ENCODE results near the gene ZNF717. TPM values are rescaled to one million over a fixed set of nuclear protein-coding genes. Genes with fewer than 3 reads are reported as not detected.
"Not testable (repeated sequence)": the region's sequence is repeated elsewhere in the genome, so short reads cannot be mapped to it uniquely, and the experiment has no call there.

The ZNF717 gene
- 1 to 10 TPM; 4.3 to 9.2 (median 5.3) TPM for total RNA-seq
- long read RNA-seq, partial matches to known transcripts, result 0 of 2 reads
- long read RNA-seq, other reads (novel, unspliced or antisense), result 0 of 2 reads

DNA sequence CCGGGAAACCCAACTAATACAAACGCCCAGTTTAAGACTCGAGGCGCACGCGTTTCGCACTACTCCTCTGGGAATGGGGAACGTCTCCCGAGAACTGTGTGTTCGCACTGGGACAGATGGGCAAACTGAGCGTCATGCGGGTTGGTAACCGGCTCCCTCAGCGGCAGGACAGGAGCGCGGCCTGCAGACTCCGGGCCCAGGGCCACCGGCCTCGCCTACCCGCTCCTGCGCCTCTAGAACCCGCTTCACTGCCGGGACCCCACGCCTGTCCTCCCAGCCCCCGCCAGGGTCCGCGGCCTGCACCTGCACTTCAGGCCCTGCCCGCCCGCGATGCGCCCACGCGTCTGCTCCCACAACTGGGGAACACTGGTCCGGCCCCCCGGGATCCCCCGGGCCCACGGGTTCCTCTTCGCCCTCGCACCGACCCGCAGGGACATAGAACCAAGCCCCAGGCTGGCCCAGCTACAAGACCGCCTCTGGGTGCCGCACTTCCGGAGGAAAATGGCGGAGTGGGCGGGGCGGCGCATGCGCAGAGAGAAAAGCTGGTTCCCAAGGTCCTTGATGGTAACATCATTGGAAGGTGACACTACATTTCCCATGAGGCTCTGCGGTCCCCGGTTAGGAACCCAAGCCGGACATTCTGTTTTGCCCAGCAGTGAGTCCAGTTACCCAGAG is at the start of gene ZNF717:
ZNF717 (minus strand) TSS at position 469 of the 675 bp plus-strand sequence. CDS start 2,187 bp downstream, outside the sequence.
- H3K9me3 ChIP-seq; H3K4me1 ChIP-seq; intact Hi-C loops (cut with DNase I); H3K36me3 ChIP-seq; H3K27me3 ChIP-seq: not testable (repeated sequence)
- ATAC-seq, result peak in 1 of 4 donors; percentile 46
- peak; percentile 64 for TF ChIP-seq POLR2A (IDR thresholded peaks at IDR 0.05)
- TF ChIP-seq, protein P1, sequence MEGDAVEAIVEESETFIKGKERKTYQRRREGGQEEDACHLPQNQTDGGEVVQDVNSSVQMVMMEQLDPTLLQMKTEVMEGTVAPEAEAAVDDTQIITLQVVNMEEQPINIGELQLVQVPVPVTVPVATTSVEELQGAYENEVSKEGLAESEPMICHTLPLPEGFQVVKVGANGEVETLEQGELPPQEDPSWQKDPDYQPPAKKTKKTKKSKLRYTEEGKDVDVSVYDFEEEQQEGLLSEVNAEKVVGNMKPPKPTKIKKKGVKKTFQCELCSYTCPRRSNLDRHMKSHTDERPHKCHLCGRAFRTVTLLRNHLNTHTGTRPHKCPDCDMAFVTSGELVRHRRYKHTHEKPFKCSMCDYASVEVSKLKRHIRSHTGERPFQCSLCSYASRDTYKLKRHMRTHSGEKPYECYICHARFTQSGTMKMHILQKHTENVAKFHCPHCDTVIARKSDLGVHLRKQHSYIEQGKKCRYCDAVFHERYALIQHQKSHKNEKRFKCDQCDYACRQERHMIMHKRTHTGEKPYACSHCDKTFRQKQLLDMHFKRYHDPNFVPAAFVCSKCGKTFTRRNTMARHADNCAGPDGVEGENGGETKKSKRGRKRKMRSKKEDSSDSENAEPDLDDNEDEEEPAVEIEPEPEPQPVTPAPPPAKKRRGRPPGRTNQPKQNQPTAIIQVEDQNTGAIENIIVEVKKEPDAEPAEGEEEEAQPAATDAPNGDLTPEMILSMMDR (IDR thresholded peaks at IDR 0.05), result peak in 2 of 4 donors; percentile 23 to 31
- Histone ChIP-seq H3K27ac (peak within 1 kb of the TSS; percentile 70 to 80 (median 72)), H3K4me3 (peak within 1 kb of the TSS; percentile 73 to 84 (median 79))
- WGBS (ENCODE audit: insufficient coverage, low coverage, low lambda C conversion rate, missing lambda C conversion rate), result 3% methylated on average over 17 of the region's 52 CpGs
- peak; percentile 92 to 98 (median 95) for DNase-seq

DNA sequence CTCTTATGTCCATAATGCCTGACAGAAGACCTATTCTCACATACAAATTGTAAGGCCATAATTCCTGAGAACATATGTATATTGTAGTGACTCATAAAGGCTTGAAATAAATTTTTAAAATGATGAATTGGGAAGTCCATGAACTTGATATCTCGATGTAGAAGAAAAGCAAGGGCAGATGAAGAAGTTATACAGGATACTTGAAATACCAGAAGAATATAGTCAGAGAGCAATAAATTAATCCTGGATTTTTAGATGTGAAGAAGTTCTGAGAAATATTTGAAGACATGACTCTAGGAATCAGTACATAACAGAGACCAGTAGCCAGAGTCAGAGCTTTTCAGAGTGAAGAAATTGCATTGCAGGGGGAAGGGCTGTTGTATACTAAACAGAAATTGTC is 45.7 kb upstream of the ZNF717 start:
- intact Hi-C loops (cut with DNase I); H3K4me1 ChIP-seq; H3K36me3 ChIP-seq; H3K27me3 ChIP-seq; ATAC-seq; DNase-seq; H3K4me3 ChIP-seq; H3K27ac ChIP-seq; H3K9me3 ChIP-seq: not testable (repeated sequence)
- WGBS (ENCODE audit: insufficient coverage, low coverage, low lambda C conversion rate, missing lambda C conversion rate), result 47% methylated on average over 1 of the region's 1 CpG

DNA sequence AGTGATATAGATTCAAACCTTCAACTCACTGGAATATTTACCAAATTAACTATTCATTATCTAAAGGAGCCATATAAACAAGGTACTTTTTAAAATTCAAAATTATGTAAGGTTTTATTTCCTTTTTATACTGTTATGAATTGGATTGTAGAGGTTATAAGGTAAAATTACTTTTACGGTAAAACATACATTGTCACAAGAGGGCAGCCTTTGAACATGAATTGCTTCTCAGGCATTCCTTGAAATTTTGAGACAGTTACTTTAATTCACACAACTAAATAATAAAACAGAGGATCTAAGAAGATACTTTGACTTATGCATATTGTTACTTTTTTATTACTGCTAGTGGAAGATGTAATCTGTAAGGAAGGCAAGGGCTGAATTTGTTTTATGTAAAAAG is 32.7 kb upstream of the ZNF717 start:
- H3K9me3 ChIP-seq; ATAC-seq; H3K27me3 ChIP-seq; intact Hi-C loops (cut with DNase I); H3K4me1 ChIP-seq; H3K4me3 ChIP-seq; DNase-seq; H3K36me3 ChIP-seq; H3K27ac ChIP-seq: not testable (repeated sequence)
- WGBS (ENCODE audit: insufficient coverage, low coverage, low lambda C conversion rate, missing lambda C conversion rate), result 53% methylated on average over 1 of the region's 1 CpG

DNA sequence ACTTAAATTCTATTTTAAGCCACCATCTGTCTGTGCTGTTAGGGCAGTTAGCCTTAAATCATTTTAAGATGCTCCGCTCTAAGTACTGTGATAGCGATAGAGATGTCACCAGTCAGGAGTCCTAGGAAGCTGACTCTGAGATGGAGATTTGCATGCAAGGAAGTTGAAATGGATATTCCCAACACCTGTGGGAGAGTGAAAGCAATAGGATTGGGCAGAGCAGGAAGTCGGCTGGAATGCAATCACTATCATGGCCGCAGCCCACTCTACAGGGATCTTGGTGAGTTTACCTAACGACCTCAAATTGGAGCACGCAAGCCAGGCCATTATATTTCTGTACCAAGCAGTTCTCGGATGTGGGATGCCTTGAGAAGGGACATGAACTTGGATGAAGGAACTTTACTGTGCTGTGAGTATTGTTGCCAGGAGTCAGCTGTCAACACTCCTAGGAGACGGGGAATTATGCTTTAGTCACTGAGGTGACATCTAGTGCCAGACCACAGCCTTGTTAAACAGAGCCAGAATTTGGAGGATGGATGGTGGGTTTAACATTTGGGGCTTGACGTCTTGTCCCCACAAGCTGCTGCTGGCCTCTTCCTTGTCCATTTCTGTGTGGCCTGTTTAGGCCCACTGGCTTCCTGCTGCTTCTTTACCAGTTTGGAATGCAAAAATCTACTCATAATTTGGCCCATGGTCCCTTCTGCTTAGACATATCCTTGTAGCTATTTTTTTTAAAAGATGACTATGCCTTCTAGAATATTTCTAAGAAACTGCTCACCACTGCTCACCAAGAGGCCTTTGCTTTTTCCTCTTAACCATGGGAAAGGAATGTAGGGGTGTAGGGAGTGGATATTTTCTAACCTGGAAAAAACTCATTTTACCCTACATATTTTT is 31.2 kb upstream of the ZNF717 start:
- H3K27ac ChIP-seq; H3K4me1 ChIP-seq; ATAC-seq; H3K27me3 ChIP-seq; H3K36me3 ChIP-seq; H3K9me3 ChIP-seq; intact Hi-C loops (cut with DNase I); DNase-seq; H3K4me3 ChIP-seq: not testable (repeated sequence)
- WGBS (ENCODE audit: insufficient coverage, low coverage, low lambda C conversion rate, missing lambda C conversion rate), result 51% methylated on average over 6 of the region's 9 CpGs

DNA sequence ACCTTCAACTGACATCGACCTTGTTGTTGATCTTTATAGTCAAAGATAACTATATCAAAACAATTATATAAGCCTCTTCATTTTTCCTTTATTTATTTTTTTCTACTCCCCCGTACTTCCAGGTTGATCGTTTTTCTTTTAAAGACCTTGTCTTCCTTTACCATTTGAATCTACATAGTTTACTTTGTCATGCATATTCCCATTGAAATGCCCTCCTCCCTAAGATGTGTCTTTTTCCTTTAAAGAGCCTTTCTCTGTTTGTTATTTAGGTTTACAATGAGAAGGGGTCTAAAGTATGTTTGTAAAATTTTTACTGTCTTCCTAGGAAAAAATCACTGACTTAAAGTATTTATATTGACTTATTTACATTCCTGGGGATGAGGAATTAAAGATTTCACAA is 29.4 kb upstream of the ZNF717 start:
- Histone ChIP-seq H3K9me3 (no peaks in the 10 kb centered on the region), H3K4me1 (no peaks in the 10 kb centered on the region), H3K27me3 (no peaks in the 10 kb centered on the region), H3K36me3 (no peaks in the 10 kb centered on the region), H3K4me3 (no peak overlapping the region), H3K27ac (no peak overlapping the region)
- intact Hi-C loops (cut with DNase I), result no loop called here
- 30% methylated on average over 3 of the region's 3 CpGs for WGBS (ENCODE audit: insufficient coverage, low coverage, low lambda C conversion rate, missing lambda C conversion rate)
- TF ChIP-seq, protein P1 (IDR thresholded peaks at IDR 0.05), result no peak
- no peak for TF ChIP-seq POLR2A (IDR thresholded peaks at IDR 0.05)
- no peak for DNase-seq
- ATAC-seq, result no peak

DNA sequence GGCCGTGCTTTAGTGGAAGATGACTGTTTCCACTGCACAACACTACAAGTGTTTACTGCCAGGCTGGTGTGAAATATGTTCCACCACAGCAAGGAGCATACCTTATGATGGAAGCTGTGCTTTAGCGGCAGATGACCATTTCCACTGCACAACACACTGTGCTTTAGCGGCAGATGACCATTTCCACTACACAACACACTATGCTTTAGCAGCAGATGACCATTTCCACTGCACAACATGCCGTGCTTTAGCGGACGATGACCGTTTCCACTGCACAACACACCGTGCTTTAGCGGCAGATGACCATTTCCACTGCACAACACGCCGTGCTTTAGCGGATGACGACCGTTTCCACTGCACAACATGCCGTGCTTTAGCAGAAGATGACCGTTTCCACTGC is 2.8 kb downstream of the ZNF717 start:
- H3K36me3 ChIP-seq, result peaks cover 0 to 3% (median 0%) of the 10 kb centered on the region in 4 donors
- DNase-seq (no peak), ATAC-seq (no peak)
- no peak overlapping the region for H3K27ac ChIP-seq
- H3K27me3 ChIP-seq, result no peaks in the 10 kb centered on the region
- H3K4me1 ChIP-seq, result peaks cover 0 to 8% (median 0%) of the 10 kb centered on the region in 4 donors
- intact Hi-C loops (cut with DNase I), result no loop called here
- WGBS (ENCODE audit: insufficient coverage, low coverage, low lambda C conversion rate, missing lambda C conversion rate), result 98% methylated on average over 13 of the region's 16 CpGs
- no peak for TF ChIP-seq POLR2A (IDR thresholded peaks at IDR 0.05)
- TF ChIP-seq, protein P1 (IDR thresholded peaks at IDR 0.05), result no peak
- no peaks in the 10 kb centered on the region for H3K9me3 ChIP-seq
- no peak overlapping the region for H3K4me3 ChIP-seq
